Measurements from ENCODE around the gene TMPRSS7. TPM values are rescaled to one million over a fixed set of nuclear protein-coding genes. Genes with fewer than 3 reads are reported as not detected.
A peak's percentile ranks its signal among the peaks of the same experiment; 100 is the strongest.

Gene TMPRSS7
- total RNA-seq, 2 donors from 2014 or later, result not detected

DNA sequence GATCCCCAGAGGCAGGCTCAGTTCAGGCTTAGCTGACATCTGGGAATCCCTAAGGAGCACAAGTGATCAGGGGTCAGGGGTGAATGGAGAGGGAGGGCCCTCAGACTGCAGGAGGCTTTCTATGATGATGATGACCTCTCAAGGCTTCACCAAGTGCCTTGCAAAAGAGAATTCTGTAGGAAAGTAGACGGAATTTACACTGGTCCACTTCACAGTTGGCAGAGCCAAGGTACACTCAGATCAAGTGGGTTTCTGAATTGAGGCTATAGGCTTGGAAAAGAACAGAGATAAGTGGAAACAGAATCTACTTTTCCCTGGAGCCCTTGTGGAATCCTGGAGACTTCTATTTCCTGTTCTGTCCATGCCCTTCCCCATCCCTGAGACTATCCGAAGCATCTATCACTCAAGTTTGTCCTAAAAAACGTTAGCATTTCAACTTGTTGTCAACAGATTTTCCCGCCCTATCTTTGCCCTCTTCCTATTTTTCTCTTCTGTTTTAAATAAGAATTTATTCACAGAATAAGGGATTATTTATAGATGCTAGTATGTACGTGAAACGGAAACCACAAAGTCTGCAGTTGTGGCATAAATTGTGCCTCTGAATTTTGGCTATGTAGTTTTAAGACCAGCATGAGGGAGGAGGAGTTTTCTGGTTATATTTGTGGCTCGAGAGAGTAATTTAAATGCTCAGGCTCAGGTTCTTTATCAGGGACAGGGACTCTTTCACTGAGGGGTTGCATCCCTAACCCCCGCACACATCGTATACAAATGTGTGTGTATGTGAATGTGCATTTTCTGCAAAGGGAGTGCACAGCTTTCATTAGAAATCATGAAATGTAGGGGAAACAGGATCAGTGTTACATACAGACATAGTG, 85.7 kb downstream of the TMPRSS7 start:
- intact Hi-C loops (cut with DNase I), result loop anchor here in 1 of 2 donors (10.0 kb wide), 1 partner anchor 175 kb away; the partner anchor contains the start of gene SLC9C1
- ATAC-seq (no peak), DNase-seq (no peak)

DNA sequence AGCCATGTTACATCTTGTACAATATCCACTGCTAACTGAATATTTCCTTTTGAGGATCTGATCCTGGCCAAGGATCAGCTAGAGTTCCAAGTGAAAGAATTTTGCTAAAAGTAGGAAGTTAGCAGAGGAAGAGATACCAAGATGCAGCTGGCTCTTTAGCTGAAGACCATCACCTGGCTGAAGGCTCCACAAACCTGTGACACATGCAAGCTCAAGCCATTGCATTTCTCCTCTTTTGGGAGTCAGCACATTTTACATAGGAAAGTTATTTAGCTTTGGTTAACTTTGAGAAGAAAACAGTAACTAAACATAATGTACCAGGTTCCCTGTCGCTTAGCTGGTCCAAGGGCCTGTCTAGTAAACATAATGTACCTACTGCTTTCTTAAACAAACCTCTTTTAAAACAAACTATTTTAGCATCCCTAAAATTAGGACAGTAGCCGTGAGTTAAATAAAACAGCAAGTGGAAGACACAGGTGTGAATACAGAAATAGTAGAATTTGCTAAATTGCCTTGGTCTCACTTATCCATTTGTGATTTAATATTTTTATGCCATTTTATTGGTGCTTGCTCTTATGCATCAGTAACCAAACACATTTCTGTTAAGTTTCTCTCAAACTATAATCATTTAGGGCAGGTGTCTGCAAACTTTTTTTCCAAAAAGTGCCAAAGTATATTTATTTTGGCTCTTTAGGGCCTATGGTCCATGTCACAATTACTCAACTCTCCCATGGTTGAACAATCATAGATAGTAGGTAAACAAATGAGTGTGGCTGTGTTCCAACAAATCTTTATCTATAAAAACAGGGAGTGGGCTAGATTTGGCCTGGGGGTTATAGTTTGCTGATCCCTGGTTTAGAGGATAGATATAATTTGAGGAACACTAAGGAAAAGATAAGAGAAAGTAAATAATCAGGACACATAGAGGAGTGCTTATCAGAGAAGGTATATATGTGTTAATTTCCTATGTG, 87.3 kb downstream of the TMPRSS7 start:
- intact Hi-C loops (cut with DNase I), result loop anchor here in 1 of 2 donors (10.0 kb wide), 1 partner anchor 173 kb away; the partner anchor contains the start of gene SLC9C1
- ATAC-seq, result no peak

DNA sequence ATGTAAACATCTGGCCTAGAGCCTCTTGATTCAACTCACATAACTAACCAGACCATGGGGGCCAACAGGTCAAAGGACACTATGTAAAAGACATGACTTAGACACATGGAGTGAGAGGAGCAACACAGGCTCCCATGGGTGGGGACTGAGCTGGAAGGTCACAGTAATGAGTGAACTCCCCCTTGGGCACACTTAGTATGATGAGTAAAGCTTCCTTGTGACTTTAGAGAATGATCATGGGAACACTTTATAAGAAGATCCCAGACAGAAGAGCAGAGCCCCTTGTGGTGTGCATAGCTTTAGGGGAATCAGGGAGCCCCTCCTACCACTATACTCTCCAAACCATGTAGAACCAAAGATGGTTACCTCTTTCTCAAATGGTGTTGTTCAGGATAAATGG, 88.3 kb downstream of the TMPRSS7 start:
- ATAC-seq, result no peak
- no peak for DNase-seq
- intact Hi-C loops (cut with DNase I), result loop anchor here in 1 of 2 donors (10.0 kb wide), 1 partner anchor 172 kb away; the partner anchor contains the start of gene SLC9C1

More for the DNA sequence above, 87.3 kb downstream of the TMPRSS7 start:
- no peak for DNase-seq

DNA sequence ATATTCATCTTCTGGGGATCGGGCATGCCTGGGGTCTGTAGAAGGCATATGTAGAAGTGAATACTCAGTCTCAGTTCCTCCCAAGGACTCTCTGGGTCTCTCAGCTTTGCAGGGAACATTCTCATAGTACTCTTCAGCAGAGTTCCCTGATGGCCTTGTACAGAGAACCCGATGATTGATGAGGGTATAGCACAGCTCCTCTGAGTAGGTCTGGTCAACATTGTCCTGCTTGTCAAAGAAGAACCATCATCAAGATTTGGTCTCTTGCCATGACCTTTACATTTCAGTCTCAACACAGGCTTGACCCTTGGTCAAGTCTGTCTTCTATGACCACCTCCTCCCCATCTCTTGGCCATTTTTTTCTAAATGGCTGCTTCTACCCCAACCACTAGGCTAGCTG, 89.0 kb downstream of the TMPRSS7 start:
- ATAC-seq (no peak), DNase-seq (no peak)
- intact Hi-C loops (cut with DNase I), result loop anchor here in 1 of 2 donors (10.0 kb wide), 1 partner anchor 171 kb away; the partner anchor contains the start of gene SLC9C1

DNA sequence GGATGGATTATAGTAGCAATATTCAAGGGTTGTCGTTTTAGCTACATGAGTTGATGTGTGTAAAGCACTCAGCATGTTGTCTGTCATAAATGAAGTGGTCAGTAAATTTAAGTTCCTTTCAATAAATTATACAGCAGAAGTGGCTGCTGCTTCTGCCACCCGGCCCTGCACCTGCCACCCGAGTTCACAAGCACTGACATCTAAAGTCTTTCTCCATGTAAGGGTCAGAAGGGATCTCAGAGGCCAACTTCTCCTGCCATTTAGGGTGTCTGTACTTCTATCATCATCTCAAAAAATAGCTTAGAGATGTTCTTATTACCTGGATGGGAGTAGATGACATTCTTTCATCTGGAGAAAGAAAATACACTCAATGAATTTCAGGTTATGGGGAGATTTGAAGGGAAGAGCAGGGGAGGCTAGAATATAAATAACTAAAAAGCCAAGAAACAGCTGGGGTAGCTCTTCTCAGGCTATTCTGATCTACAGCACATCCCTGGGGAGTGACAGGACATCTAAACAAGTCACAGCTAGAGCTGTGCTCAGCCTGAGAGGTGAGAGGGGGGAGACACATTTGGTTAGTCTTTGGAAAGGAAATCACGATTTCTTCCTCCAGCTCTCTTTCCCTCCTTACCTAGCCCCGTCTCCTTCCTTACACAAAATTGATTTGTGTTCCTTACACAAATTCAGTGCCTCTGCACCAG, 90.5 kb downstream of the TMPRSS7 start:
- ATAC-seq (no peak), DNase-seq (no peak)
- intact Hi-C loops (cut with DNase I), result loop anchor here in 1 of 2 donors (10.0 kb wide), 1 partner anchor 170 kb away; the partner anchor contains the start of gene SLC9C1

DNA sequence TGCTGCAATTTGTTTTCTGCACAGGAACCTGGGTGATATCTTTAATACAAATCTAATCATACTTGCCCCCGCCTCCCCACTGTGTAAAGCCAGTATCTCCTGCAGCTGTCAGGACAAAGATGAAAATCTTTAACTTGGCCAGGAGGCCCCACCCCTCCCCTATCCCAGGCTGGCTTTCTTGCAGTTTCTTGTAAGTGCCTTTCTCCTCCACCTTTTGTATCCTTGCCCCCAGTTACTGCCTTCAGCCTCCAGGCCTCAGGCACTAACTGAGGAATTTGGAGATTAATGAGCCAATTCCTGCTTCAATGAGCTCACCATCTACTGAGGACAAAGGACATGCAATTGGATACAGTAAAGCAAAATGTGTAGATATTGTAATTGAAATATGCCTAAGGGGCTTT, 92.0 kb downstream of the TMPRSS7 start:
- DNase-seq (no peak), ATAC-seq (no peak)
- intact Hi-C loops (cut with DNase I), result loop anchor here in 1 of 2 donors (10.0 kb wide), 1 partner anchor 168 kb away; the partner anchor contains the start of gene SLC9C1

DNA sequence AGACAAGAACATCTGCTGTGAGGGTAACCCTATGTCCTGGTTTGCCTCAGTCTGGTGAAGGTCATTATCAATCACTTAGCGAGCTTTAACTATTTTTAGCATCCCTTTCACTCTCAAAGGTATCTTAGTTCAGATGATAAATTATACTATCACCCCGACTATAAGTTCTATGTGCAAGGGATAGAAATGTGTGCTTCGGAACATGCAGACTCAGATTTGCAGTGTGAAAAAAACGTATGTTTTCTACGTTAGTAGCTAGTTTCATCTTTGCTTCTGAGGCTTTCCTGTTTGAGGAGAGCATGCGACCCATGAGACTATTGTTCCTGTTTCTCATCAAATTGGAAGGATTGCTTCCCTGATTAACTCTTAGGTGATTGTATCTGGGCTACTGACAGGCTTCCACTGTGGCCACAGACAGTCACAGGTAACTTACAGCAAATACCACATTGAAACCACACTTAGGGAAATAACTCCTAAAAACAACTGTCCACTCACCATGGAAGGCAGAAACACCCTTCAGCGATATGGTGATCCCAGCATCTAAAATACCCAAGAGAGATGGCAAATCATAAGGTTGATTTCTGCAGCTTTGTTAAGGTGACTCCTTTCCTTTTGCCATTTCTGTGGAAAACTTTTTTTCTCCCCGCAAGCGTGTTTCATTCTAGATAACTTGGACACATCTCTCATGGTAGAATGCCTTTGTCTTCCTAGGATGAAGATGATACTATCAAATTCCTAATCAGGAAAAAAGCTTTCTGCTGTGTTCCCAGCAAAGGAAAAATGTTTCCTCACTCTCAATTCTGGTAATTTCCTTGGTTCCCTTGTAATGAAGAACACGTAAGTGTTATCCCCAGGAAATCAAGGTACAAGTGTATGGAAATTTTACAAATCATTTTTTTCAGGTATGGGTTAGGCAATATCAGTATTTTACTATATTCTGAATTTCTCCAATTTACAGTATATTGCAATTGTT, 93.3 kb downstream of the TMPRSS7 start:
- DNase-seq, result no peak
- intact Hi-C loops (cut with DNase I), result loop anchor here in 1 of 2 donors (10.0 kb wide), 1 partner anchor 167 kb away; the partner anchor contains the start of gene SLC9C1
- ATAC-seq, result peak in 1 of 2 donors; percentile 12

DNA sequence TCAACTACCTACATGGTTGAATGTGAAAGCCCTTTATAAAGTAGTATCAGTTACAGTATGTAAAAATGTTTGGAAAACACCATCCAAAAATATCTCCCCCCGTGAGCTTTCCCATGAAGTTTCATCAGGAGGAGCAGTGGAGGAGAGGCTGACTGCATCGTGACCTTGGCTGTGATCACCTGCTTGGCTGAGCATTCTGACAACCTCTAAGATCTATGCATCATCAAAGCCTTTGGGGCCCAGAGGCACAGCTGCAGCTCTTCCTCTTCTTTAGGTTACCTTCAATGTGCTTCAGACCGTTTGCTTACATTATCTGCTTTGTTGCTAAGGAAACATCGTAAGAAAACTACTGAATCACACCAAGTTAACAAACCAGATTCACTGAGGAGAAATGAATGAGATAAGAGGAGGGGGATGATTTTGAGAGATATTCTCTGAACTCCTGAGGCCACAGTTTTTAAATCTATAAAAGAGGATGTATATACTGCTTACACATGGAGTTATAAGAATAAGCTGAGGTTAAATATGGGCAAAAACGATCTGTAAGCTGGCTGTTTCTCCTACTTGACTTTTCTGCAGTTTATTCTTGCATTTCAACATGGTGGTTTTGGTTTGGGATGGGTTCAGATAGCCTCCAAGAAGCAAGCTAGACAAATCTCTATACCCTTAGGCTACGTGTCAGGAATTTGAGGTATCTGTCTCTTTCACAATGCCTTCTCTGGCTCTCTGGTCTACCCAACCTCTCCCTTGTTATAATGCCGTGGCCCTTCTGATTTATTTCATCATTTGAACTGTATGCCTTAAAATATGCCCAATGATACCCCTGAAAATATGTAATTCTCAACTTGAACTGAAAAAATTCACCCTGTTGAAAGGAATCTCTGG, 94.5 kb downstream of the TMPRSS7 start:
- intact Hi-C loops (cut with DNase I), result loop anchor here in 1 of 2 donors (10.0 kb wide), 1 partner anchor 166 kb away; the partner anchor contains the start of gene SLC9C1
- DNase-seq (no peak), ATAC-seq (peak in 1 of 2 donors; percentile 48)

DNA sequence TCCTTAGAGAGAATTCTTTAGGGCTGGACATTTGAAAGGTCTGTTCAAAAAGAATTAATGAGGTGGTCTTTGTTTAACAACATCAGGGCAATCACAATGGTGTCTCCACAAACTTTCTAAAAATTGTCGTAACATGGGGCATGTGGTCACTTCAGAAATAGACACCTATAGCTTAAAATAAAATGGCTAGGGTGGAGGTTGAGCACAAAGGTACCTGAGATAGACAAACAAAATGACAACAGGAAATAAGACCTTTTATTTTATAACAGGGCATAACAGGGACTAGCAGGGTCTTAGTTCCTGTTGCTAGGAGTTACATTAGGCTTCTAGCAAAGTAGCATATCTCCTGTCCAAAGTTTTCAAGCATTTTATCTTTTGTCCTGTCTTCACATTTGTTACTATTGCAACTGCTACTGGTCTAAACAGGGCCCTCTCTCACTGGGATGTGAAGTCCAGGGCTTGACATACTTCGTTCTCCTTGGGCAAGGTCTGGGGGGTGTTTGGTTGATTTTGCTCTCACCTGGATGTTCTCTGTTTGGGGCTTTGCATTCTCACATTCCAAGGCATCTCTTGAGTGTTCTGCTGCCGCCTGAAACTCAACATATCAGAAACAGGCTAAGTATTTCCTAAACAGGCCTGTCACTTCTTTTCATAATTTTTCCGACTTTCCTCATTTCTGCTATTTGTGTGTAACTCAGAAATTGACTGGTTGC, 95.5 kb downstream of the TMPRSS7 start:
- no peak for DNase-seq
- no peak for ATAC-seq
- intact Hi-C loops (cut with DNase I), result loop anchor here in 1 of 2 donors (10.0 kb wide), 1 partner anchor 165 kb away; the partner anchor contains the start of gene SLC9C1

DNA sequence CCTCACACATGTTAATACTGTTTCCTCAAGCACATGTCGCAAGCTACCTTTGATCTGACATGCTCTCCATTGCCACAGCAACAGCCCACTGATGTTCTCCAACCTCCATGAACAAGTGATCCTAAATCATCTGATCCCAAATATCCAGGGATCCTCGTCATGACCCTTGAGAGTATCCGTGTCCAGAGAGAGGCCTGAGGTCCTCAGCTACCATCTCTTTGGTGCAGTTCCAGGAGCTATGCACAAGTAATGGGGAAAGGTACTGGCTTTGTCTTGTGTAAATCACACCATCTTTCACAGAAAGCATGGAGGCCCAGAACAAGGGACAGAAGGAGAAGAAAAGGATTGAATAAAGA, 96.1 kb downstream of the TMPRSS7 start:
- DNase-seq (no peak), ATAC-seq (no peak)
- intact Hi-C loops (cut with DNase I), result no loop called here

Small RNA genes within 50 kb of the gene (microRNA-seq; reads per million reads assigned to microRNA genes)
- 0 reads per million in 2 donors for gene MIR567

Other genes with a start within 250 kb of the TMPRSS7 start
- gene PHLDB2, start 175.5 kb upstream of the TMPRSS7 start, total RNA-seq, result 10 to 100 TPM; 29.0 to 31.2 TPM
- 10 to 100 TPM; 27.6 to 30.9 TPM for gene ABHD10, start 55.7 kb upstream of the TMPRSS7 start, total RNA-seq
- not detected for gene TAGLN3, start 35.8 kb upstream of the TMPRSS7 start, total RNA-seq
- gene C3orf52, start 51.7 kb downstream of the TMPRSS7 start, total RNA-seq, result 1 to 10 TPM in 1 of 2 donors, under 1 TPM in 1; 0.41 to 1.5 TPM
- gene GCSAM, start 98.5 kb downstream of the TMPRSS7 start, total RNA-seq, result under 1 TPM; 0.08 to 0.35 TPM

Measured in left cardiac atrium (tissue), 4 donors.